ENCODE measurements around the gene ASB12. TPM values are rescaled to one million over a fixed set of nuclear protein-coding genes. Genes with fewer than 3 reads are reported as not detected.
"Not testable (repeated sequence)": the region's sequence is repeated elsewhere in the genome, so short reads cannot be mapped to it uniquely, and the experiment has no call there.

ASB12 gene
- total RNA-seq: not detected in 2 replicates
- long read RNA-seq: 0 reads

GRCh38 chrX:64230123-64230970, at the start of gene ASB12:
TSS of gene ASB12 (minus strand) at chrX:64230607. CDS start at chrX:64225650, 4,957 bp downstream.
- Mint-ChIP-seq H3K9me3 (ENCODE audit: unreplicated experiment) (peaks cover 12% of the 10 kb centered on the region), H3K27ac (ENCODE audit: unreplicated experiment) (no peak within 1 kb of the TSS), H3K4me3 (ENCODE audit: unreplicated experiment) (no peak within 1 kb of the TSS), H3K27me3 (ENCODE audit: unreplicated experiment) (no peaks in the 10 kb centered on the region), H3K36me3 (ENCODE audit: unreplicated experiment) (no peaks in the 10 kb centered on the region), H3K4me1 (ENCODE audit: unreplicated experiment) (no peaks in the 10 kb centered on the region)
- DNase-seq (ENCODE audit: extremely low spot score, unreplicated experiment): no peak
- no peak for TF ChIP-seq CTCF (IDR thresholded peaks at IDR 0.05)

- H3K27me3 Mint-ChIP-seq (ENCODE audit: unreplicated experiment): no peaks in the 10 kb centered on the region
- no peak for TF ChIP-seq CTCF (IDR thresholded peaks at IDR 0.05)
- peaks cover 7% of the 10 kb centered on the region for H3K9me3 Mint-ChIP-seq (ENCODE audit: unreplicated experiment)
- no peaks in the 10 kb centered on the region for H3K4me1 Mint-ChIP-seq (ENCODE audit: unreplicated experiment)
- no peaks in the 10 kb centered on the region for H3K36me3 Mint-ChIP-seq (ENCODE audit: unreplicated experiment)
- no peak for DNase-seq (ENCODE audit: extremely low spot score, unreplicated experiment)
- no peak overlapping the region for H3K27ac Mint-ChIP-seq (ENCODE audit: unreplicated experiment)
- no peak overlapping the region for H3K4me3 Mint-ChIP-seq (ENCODE audit: unreplicated experiment)
Observed at GRCh38 chrX:64265265-64265664, 34.9 kb upstream of the ASB12 start.

GRCh38 chrX:64229154-64229553, 1.3 kb downstream of the ASB12 start:
- no peak for DNase-seq (ENCODE audit: extremely low spot score, unreplicated experiment)
- H3K9me3 Mint-ChIP-seq (ENCODE audit: unreplicated experiment): peaks cover 12% of the 10 kb centered on the region
- no peaks in the 10 kb centered on the region for H3K4me1 Mint-ChIP-seq (ENCODE audit: unreplicated experiment)
- no peaks in the 10 kb centered on the region for H3K36me3 Mint-ChIP-seq (ENCODE audit: unreplicated experiment)
- no peaks in the 10 kb centered on the region for H3K27me3 Mint-ChIP-seq (ENCODE audit: unreplicated experiment)
- H3K27ac Mint-ChIP-seq (ENCODE audit: unreplicated experiment): no peak overlapping the region
- H3K4me3 Mint-ChIP-seq (ENCODE audit: unreplicated experiment): no peak overlapping the region
- no peak for TF ChIP-seq CTCF (IDR thresholded peaks at IDR 0.05)

- peak; percentile 32 for DNase-seq (ENCODE audit: extremely low spot score, unreplicated experiment)
- TF ChIP-seq CTCF (IDR thresholded peaks at IDR 0.05): no peak
- Mint-ChIP-seq H3K27ac (ENCODE audit: unreplicated experiment) (no peak overlapping the region), H3K27me3 (ENCODE audit: unreplicated experiment) (no peaks in the 10 kb centered on the region), H3K36me3 (ENCODE audit: unreplicated experiment) (no peaks in the 10 kb centered on the region), H3K9me3 (ENCODE audit: unreplicated experiment) (peaks cover 9% of the 10 kb centered on the region), H3K4me1 (ENCODE audit: unreplicated experiment) (no peaks in the 10 kb centered on the region), H3K4me3 (ENCODE audit: unreplicated experiment) (no peak overlapping the region)
Observed at GRCh38 chrX:64218023-64218422, 12.4 kb downstream of the ASB12 start.

GRCh38 chrX:64213989-64214388, 16.4 kb downstream of the ASB12 start:
- H3K4me1 Mint-ChIP-seq (ENCODE audit: unreplicated experiment); DNase-seq (ENCODE audit: extremely low spot score, unreplicated experiment); H3K4me3 Mint-ChIP-seq (ENCODE audit: unreplicated experiment); H3K9me3 Mint-ChIP-seq (ENCODE audit: unreplicated experiment); H3K27me3 Mint-ChIP-seq (ENCODE audit: unreplicated experiment); H3K36me3 Mint-ChIP-seq (ENCODE audit: unreplicated experiment); H3K27ac Mint-ChIP-seq (ENCODE audit: unreplicated experiment): not testable (repeated sequence)

Data from osteocyte (in vitro differentiated cells).